Lower leg skin (tissue), 3 donors: ENCODE results near the gene HSD17B7.

Experiments used
- CTCF ChIP-seq, 3 donors: fragments of 450-650 bp; IDR thresholded peaks; one replicate each; pipeline ENCODE4 v1.5.1; 2016; ENCODE audit warnings: antibody characterized with exemption in 3 of 3, mild to moderate bottlenecking in 3 of 3, moderate library complexity in 2 of 3
- POLR2A ChIP-seq, 2 donors: fragments of 450-650 bp; IDR thresholded peaks; one replicate each; pipeline ENCODE4 v1.6.1; 2016 to 2017; ENCODE audit warnings: antibody characterized with exemption in 2 of 2, mild to moderate bottlenecking in 1 of 2, moderate library complexity in 1 of 2

- TF ChIP-seq CTCF (IDR thresholded peaks at IDR 0.05) (no peak), POLR2A (IDR thresholded peaks at IDR 0.05) (no peak)
Observed at GRCh38 chr1:162829268-162829667, 38.8 kb downstream of the HSD17B7 start.
